BLaER1 (cell line): ENCODE measurements around the gene ADAMTS16.

Source experiments
- H3K27ac ChIP-seq: shearing (Covaris generic); formaldehyde crosslinking; 2 replicates; pipeline ENCODE4 v1.8.1; 2022
- H3K27me3 ChIP-seq: shearing (Covaris generic); formaldehyde crosslinking; 2 replicates; pipeline ENCODE4 v1.8.1; 2022
- H3K36me3 ChIP-seq: shearing (Covaris generic); formaldehyde crosslinking; 2 replicates; pipeline ENCODE4 v1.8.1; 2022
- H3K4me1 ChIP-seq: shearing (Covaris generic); formaldehyde crosslinking; 2 replicates; pipeline ENCODE4 v1.8.1; 2022
- H3K4me2 ChIP-seq: shearing (Covaris generic); formaldehyde crosslinking; 2 replicates; pipeline ENCODE4 v1.8.1; 2022
- H3K4me3 ChIP-seq: shearing (Covaris generic); formaldehyde crosslinking; 2 replicates; pipeline ENCODE4 v1.8.1; 2022
- H3K9ac ChIP-seq: shearing (Covaris generic); formaldehyde crosslinking; 2 replicates; pipeline ENCODE4 v1.8.1; 2022
- H3K9me3 ChIP-seq: shearing (Covaris generic); formaldehyde crosslinking; 2 replicates; pipeline ENCODE4 v1.8.1; 2022
- H4K20me1 ChIP-seq: shearing (Covaris generic); formaldehyde crosslinking; 2 replicates; pipeline ENCODE4 v1.8.1; 2022
- Cebpa-rat ChIP-seq: shearing (Covaris generic); IDR thresholded peaks from 2 replicates; pipeline ENCODE4 v1.8.1; 2022

Gene ADAMTS16

GRCh38 chr5:5141339-5141599, 1.1 kb downstream of the ADAMTS16 start:
- Histone ChIP-seq H3K9me3 (peaks cover 21% of the 10 kb centered on the region), H3K27ac (no peak overlapping the region), H4K20me1 (no peaks in the 10 kb centered on the region), H3K9ac (no peak overlapping the region), H3K4me3 (no peak overlapping the region), H3K4me1 (no peaks in the 10 kb centered on the region), H3K27me3 (peaks cover 4% of the 10 kb centered on the region; the same call in 1 of the 2 replicates), H3K4me2 (no peak overlapping the region), H3K36me3 (no peaks in the 10 kb centered on the region)
- no peak for TF ChIP-seq Cebpa-rat

- Histone ChIP-seq H3K27me3 (peaks cover 4% of the 10 kb centered on the region; the same call in 1 of the 2 replicates), H4K20me1 (no peaks in the 10 kb centered on the region), H3K27ac (no peak overlapping the region), H3K36me3 (no peaks in the 10 kb centered on the region), H3K4me1 (no peaks in the 10 kb centered on the region), H3K9ac (no peak overlapping the region), H3K4me2 (no peak overlapping the region), H3K4me3 (no peak overlapping the region), H3K9me3 (peaks cover 21% of the 10 kb centered on the region)
- TF ChIP-seq Cebpa-rat: no peak
These were observed 1.7 kb downstream of the ADAMTS16 start for GRCh38 chr5:5141625-5142525.

GRCh38 chr5:5144441-5144840, 4.3 kb downstream of the ADAMTS16 start:
- peaks cover 4% of the 10 kb centered on the region; the same call in 1 of the 2 replicates for H3K27me3 ChIP-seq
- no peak for TF ChIP-seq Cebpa-rat

GRCh38 chr5:5145651-5146529, 5.8 kb downstream of the ADAMTS16 start:
- Histone ChIP-seq H4K20me1 (no peaks in the 10 kb centered on the region), H3K36me3 (no peaks in the 10 kb centered on the region), H3K27ac (no peak overlapping the region), H3K9me3 (peaks cover 14% of the 10 kb centered on the region), H3K27me3 (no peaks in the 10 kb centered on the region), H3K4me1 (no peaks in the 10 kb centered on the region), H3K9ac (no peak overlapping the region), H3K4me3 (no peak overlapping the region), H3K4me2 (no peak overlapping the region)
- TF ChIP-seq Cebpa-rat: no peak

More at GRCh38 chr5:5144441-5144840, 4.3 kb downstream of the ADAMTS16 start:
- H3K9me3 ChIP-seq: peaks cover 16% of the 10 kb centered on the region
- H4K20me1 ChIP-seq: no peaks in the 10 kb centered on the region
- no peaks in the 10 kb centered on the region for H3K4me1 ChIP-seq
- H3K4me2 ChIP-seq: no peak overlapping the region
- no peak overlapping the region for H3K4me3 ChIP-seq
- no peak overlapping the region for H3K27ac ChIP-seq
- H3K9ac ChIP-seq: no peak overlapping the region
- no peaks in the 10 kb centered on the region for H3K36me3 ChIP-seq

GRCh38 chr5:5146530-5147160, 6.5 kb downstream of the ADAMTS16 start:
- Histone ChIP-seq H3K27me3 (no peaks in the 10 kb centered on the region), H3K4me3 (no peak overlapping the region), H3K27ac (no peak overlapping the region), H3K4me2 (no peak overlapping the region), H3K36me3 (no peaks in the 10 kb centered on the region), H3K4me1 (no peaks in the 10 kb centered on the region), H3K9ac (no peak overlapping the region), H4K20me1 (no peaks in the 10 kb centered on the region), H3K9me3 (peaks cover 14% of the 10 kb centered on the region)
- no peak for TF ChIP-seq Cebpa-rat

- H3K9me3 ChIP-seq: peaks cover 14% of the 10 kb centered on the region
- no peak overlapping the region for H3K4me2 ChIP-seq
- H3K9ac ChIP-seq: no peak overlapping the region
- H4K20me1 ChIP-seq: no peaks in the 10 kb centered on the region
- no peak overlapping the region for H3K4me3 ChIP-seq
- TF ChIP-seq Cebpa-rat: no peak
- no peaks in the 10 kb centered on the region for H3K36me3 ChIP-seq
- no peak overlapping the region for H3K27ac ChIP-seq
- no peaks in the 10 kb centered on the region for H3K27me3 ChIP-seq
- no peaks in the 10 kb centered on the region for H3K4me1 ChIP-seq
These were observed 9.0 kb downstream of the ADAMTS16 start for GRCh38 chr5:5149154-5149553.

- Histone ChIP-seq H3K4me3 (no peak overlapping the region), H3K9me3 (peaks cover 24% of the 10 kb centered on the region), H3K4me1 (peaks cover 11% of the 10 kb centered on the region), H3K36me3 (no peaks in the 10 kb centered on the region), H4K20me1 (no peaks in the 10 kb centered on the region), H3K4me2 (no peak overlapping the region), H3K27me3 (no peaks in the 10 kb centered on the region), H3K9ac (no peak overlapping the region), H3K27ac (no peak overlapping the region)
- no peak for TF ChIP-seq Cebpa-rat
These were observed 10.5 kb downstream of the ADAMTS16 start for GRCh38 chr5:5150667-5151066.

GRCh38 chr5:5154733-5155132, 14.6 kb downstream of the ADAMTS16 start:
- Histone ChIP-seq H3K4me2 (peak overlapping the region; percentile 49), H3K36me3 (no peaks in the 10 kb centered on the region), H3K4me1 (peaks cover 24% of the 10 kb centered on the region), H4K20me1 (no peaks in the 10 kb centered on the region), H3K4me3 (no peak overlapping the region; the same call in 1 of the 2 replicates), H3K27ac (peak overlapping the region; percentile 56), H3K27me3 (no peaks in the 10 kb centered on the region), H3K9me3 (peaks cover 23% of the 10 kb centered on the region), H3K9ac (no peak overlapping the region)
- TF ChIP-seq Cebpa-rat: no peak

- Histone ChIP-seq H3K4me1 (peaks cover 24% of the 10 kb centered on the region), H3K4me3 (no peak overlapping the region), H3K27me3 (no peaks in the 10 kb centered on the region), H3K9me3 (peaks cover 16% of the 10 kb centered on the region), H3K4me2 (peak overlapping the region; percentile 49), H4K20me1 (no peaks in the 10 kb centered on the region), H3K36me3 (no peaks in the 10 kb centered on the region), H3K9ac (no peak overlapping the region), H3K27ac (peak overlapping the region; percentile 56)
- no peak for TF ChIP-seq Cebpa-rat
These were observed 15.5 kb downstream of the ADAMTS16 start for GRCh38 chr5:5155617-5156016.
